ENCODE measurements around the gene SPAG4.

DNA sequence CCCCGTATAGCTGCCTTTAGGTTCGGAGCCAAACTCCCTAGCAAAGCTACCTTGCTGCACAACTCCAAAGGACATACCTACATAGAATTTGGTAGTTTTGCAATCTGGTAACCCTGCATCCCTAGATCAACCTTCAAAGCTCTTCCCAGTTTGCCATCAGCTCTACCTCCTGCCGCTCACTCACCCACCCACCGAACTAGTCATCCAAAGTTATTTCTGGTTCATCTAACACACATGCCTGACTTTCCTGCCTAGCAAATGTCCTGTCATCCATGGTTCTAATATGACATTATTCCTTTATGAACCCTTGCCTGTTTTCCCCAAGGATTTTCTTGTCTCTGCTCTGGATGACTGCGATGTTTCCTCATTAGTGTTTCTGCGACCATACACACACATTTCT is 21.6 kb downstream of the SPAG4 start:
- TF ChIP-seq, protein P1, sequence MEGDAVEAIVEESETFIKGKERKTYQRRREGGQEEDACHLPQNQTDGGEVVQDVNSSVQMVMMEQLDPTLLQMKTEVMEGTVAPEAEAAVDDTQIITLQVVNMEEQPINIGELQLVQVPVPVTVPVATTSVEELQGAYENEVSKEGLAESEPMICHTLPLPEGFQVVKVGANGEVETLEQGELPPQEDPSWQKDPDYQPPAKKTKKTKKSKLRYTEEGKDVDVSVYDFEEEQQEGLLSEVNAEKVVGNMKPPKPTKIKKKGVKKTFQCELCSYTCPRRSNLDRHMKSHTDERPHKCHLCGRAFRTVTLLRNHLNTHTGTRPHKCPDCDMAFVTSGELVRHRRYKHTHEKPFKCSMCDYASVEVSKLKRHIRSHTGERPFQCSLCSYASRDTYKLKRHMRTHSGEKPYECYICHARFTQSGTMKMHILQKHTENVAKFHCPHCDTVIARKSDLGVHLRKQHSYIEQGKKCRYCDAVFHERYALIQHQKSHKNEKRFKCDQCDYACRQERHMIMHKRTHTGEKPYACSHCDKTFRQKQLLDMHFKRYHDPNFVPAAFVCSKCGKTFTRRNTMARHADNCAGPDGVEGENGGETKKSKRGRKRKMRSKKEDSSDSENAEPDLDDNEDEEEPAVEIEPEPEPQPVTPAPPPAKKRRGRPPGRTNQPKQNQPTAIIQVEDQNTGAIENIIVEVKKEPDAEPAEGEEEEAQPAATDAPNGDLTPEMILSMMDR (IDR thresholded peaks at IDR 0.05) = no peak
- TF ChIP-seq POLR2A (IDR thresholded peaks at IDR 0.05) = no peak
